LHCN-M2 (cell line): ENCODE results near the gene CHURC1. TPM values are rescaled to one million over a fixed set of nuclear protein-coding genes. Genes with fewer than 3 reads are reported as not detected.
"Not testable (repeated sequence)": the region's sequence is repeated elsewhere in the genome, so short reads cannot be mapped to it uniquely, and the experiment has no call there.

ENCODE experiments used
- DNase-seq: peaks from one replicate; pipeline ENCODE4 v3.0.0-alpha.2; 2012; ENCODE audit warnings: low read depth
- total RNA-seq: library from RNA; depleted of rRNA; stranded (reverse); fragments of >200 nt; gene quantifications from 2 replicates; pipeline ENCODE4 v1.2.3, GENCODE V29; 2014

CHURC1 gene
- total RNA-seq, 1 experiment from 2014 or later: 55.4 TPM

DNA sequence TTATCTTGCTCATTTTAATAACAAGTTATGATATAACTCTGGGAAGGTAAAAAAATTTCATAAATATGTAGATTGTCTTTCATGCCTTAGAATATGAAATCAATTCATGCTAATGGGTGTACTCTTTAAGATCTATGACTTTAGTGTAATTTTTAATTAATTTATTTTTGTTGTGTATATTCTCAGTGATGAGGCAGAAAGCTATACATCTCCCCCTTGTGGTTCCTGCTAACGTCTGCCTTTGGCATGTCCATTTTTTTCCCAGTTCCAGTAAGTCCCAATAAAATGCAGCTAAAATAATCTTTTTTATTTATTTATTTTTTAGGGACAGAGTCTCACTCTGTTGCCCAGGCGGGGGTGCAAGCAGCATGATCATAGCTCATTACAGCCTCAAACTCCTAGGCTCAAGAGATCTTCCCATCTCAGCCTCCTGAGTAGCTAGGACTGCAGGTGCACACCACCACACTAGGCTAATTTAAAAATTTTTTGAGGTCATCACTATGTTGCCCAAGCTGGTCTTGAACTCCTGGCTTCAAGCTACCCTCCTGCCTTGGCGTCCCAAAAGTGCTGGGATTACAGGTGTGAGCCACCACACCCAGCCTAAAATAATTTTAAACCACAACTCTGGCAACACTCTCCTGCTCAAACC is 3.3 kb upstream of the CHURC1 start:
- peak; percentile 37 for DNase-seq

DNA sequence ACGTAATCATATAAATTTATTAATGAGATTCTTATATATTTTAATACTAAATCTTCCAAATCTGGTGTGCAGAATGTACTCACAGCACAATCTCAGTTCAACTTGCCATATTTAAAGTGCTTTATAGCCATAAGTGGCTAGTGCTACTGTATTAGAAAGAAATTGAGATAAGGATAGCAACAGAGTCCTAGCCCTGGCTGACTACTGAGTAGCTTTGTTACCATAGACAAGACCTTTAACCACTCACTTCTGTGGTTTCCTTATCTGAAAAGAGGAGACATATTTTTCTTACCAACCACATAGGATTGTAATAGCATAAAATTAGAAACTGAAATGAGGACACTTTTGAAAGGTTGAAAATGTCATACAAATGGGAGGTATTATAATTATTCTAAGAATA is 2.0 kb upstream of the CHURC1 start:
- no peak for DNase-seq

DNA sequence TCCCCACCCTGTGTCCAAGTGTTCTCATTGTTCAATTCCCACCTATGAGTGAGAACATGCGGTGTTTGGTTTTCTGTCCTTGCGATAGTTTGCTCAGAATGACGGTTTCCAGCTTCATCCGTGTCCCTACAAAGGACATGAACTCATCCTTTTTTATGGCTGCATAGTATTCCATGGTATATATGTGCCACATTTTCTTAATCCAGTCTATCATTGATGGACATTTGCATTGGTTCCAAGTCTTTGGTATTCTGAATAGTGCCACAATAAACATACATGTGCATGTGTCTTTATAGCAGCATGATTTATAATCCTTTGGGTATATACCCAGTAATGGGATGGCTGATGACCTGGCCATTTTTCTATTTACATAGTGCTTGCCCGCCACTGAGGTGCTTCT is 778 bp upstream of the CHURC1 start:
- not testable (repeated sequence) for DNase-seq

DNA sequence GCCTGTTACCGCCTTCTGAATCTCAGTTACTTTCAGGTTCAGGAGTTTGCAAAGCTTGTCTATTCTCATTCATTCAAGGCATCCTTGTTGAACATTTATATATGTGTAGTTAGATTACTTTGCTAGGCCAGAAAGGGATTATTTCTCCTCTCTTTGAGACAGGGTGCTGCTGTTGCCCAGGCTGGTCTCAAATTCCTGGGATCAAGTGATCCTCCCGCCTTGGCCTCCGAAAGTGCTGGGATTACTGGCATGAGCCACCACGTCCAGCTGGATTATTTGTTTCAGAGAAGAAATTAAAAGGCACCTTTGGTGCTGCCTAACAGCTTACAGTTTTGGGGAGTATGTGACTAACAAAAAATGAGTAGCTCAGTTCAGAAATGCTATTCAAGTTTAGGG is 772 bp downstream of the CHURC1 start:
- no peak for DNase-seq

DNA sequence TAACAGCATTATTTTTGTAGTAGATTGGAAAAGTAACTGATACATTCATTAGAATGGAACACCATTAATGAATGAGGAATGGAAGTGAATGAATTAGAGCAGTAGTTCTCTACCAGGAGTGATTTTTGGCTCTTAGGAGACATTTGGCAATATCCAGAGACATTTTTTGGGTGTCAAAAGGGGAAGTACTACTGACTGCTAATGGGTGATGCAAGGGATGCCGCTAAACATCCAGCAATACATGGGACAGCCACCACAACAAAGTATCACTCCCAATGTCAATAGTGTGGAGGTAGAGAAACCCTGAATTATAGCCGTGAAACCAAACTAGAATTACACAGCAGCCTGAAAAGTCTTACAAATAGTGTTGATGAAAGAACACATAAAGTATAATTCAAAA is 1.5 kb downstream of the CHURC1 start:
- no peak for DNase-seq

DNA sequence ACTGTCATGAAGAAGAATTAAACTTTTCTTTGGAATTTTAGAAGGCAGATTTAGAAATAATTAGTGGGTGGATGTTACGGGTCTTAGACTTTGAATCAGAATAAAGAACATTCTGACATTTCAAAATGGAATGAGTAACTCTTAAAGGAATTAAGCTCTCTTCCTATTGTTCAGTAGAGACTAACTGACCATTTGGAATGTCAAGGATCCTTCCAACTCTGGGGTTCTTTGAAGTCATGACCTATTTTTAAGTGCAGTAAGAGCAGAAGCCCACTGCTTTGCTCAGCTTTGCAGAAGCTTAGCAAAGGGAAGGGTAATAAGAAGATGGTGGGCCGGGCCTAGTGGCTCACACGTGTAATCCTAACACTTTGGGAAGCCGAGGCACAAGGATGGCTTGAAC is 4.0 kb downstream of the CHURC1 start:
- DNase-seq: peak; percentile 25

DNA sequence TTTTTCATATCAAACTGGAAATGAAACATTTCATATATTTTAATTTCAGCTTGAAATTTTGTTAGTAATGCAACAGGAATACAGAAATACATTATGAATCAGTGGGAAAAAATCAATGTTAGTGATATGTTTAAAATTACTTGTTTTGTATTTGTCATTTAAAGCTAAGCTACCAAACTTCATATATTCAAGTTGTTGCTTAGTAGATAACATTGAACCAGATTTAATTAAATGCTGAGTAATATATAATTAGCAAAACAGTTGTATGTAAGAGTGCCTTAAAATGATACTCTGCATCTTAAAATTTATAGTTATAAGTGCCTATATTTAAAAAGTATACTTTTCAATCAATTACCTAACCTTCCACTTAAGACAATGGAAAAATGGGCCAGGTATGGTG is 5.0 kb downstream of the CHURC1 start:
- no peak for DNase-seq

DNA sequence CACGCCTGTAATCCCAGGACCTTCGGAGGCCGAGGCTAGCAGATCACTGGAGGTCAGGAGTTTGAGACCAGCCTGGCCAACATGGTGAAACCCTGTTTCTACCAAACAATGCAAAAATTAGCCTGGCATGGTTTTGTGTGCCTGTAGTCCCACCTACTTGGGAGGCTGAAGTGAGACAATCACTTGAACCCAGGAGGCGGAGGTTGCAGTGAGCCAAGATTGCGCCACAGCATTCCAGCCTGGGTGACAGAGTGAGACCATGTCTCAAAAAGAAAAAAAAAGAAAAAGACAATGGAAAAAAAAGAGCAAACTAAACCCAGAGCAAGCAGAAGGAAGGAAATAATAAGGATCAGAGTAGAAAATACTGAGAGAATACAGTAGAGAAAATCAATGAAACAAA is 5.4 kb downstream of the CHURC1 start:
- DNase-seq: peak; percentile 19

DNA sequence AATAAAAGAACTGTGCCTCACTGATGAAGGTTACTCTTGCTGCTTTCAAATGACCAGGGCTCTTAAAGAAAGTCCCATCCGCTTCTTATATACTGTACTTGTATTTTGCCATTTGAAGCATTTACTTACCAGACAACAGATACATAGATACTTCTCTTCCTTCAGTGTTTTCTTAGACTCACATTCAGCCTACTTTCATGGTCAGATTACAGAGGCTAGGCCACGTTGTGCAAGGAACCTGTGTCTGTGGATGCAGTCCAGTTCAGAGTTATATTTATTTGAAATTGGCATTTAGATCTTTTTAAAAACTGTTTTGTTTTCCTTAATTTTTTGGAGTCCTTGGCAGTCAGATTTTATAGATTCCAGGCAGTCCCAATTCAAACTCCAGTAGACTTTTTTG is 6.2 kb downstream of the CHURC1 start:
- no peak for DNase-seq

DNA sequence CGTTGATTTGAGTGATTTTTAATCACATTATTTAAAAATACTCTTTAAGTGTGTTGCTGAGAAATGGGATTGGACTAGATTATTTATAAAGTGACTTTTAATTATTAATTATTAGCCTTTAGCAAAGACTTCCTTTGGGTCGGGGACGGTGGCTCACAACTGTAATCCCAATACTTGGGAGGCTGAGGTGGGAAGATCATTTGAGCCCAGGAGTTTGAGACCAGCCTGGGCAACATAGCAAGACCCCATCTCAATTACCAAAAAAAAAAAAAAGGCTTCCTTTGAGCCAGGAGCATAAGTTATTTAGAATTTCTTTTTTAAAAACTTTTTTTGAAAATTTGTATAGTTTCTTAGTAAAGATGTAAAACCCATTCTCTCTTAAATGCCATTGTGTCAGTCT is 8.8 kb downstream of the CHURC1 start:
- no peak for DNase-seq

DNA sequence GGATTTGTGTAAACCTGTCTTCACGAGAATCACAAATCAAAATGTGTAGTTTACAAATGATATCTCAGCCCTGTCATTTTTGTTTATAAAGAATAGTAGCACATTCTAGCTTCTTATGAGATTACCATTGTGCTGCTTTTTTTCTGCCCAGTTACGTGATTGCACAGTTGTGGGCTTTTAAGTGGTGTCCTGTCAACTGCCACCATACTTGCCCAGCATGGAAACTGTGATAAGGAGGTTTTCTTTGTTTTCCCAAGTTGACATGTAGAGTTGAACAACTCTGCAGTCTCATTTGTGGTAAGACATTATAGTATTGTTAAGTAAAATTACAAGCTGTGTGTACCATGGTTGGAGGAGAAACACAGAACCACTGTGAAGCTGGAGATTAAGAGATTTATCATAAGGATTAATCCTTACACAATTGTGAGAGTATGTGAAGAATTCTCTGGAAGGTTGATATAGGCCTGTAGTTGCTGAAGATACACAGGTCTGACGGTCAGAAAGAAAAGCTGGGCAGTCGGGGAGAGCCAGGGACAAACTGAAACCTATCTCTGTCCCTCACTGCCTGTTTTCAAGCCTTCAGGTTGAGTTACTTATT is 12.2 kb downstream of the CHURC1 start:
- DNase-seq: no peak

DNA sequence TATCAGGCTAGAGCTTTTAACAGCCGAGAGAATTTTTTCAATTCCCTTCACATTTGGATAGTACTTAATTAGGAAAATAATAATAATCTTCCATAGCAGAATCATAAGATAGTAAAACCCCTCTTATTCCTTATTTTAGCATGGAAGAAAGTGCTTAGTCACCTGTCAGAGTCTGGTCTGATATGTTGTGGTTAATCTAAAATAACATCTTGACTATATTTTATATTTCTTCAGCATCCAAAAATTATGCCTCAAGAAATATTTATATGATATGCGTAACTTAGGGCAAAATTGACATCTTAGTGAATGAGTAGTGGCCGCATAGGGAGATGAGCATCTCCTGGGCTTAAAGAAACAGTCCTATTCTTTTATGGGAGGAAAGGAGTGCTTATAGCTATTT is 12.8 kb downstream of the CHURC1 start:
- DNase-seq: no peak

DNA sequence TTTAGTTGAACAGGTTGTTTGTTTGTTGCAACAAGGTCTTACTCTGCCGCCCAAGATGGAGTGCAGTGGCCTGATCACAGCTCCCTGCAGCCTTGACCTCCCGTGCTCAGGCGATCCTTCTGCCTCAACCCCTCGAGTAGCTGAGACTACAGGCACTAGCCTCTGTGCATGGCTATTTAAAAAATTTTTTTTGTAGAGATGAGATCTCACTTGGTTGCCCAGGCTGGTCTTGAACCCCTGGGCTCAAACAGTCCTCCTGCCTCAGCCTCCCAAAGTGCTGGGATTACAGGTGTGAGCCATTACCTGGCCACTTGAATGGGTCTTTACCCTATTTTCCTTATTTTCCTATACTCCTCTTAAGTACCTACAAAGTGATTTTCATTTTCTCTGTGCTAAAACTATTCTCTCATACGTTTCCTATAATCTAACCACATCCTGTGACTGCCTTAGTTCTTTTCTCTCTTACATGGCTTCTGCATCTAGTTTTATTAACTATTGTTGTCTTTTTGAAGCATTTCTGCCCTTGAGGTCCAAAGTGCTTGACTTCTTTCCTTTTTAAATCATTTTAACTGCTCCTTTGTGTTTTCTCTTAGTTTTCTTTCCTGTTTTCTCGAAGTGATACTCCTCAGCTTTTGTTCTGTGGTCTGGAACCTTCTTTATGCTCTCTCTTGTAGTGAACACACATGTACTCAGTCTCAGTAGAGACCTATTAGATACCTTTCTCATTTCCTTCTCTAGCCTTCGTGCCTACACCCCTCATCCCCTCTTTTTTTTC is 14.2 kb downstream of the CHURC1 start:
- no peak for DNase-seq

DNA sequence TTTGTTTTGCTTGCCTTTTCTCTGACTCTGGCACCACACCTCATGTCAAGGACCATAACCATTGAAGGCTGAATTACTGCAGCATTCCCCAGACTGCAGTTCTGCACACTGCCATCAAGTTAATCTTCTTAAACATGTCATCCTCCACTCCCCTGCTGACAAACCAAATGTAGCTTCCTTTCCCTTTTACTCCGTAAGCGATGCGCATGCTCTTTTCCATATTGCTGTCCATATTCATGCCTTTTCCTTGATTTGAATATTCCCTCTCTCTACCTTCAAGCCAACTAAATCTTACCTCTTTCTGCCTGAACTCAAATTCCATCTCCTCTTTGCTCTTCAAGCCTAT is 14.7 kb downstream of the CHURC1 start:
- no peak for DNase-seq

DNA sequence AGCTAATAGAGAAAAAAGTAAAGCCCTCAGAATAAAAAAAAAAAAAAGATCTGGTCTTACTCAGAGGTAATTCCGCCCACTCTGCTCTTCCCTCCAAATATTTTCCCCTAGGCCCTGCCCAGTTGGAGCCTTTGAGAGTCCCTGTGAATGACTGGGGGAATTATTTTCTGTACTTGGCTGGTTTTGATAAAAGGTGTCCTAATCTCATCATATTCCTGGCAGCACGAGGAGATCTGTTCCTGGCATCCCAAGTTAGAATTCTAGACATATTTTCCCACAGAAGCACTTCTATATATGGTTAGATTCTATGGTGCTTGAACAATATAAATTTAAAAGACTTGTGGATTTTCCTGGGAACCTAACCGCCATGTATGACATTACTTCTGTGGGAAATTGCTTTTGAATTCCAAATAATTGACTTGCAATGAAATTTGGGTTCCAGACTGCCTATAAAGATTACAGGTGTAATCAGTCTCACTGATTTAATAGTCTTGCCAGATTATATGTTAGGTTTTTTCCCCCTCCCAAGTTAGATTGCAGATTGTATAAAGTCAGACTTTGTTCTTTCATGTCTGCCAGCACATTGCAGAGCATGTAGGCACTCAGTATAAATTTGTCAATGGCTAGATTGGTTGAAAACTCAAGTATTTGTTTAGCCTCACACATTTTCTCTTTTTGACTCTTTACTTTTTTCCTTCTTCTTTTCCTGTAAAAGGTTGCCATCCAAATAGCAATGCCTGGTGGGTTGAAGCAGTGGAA is 16.0 kb downstream of the CHURC1 start:
- no peak for DNase-seq

DNA sequence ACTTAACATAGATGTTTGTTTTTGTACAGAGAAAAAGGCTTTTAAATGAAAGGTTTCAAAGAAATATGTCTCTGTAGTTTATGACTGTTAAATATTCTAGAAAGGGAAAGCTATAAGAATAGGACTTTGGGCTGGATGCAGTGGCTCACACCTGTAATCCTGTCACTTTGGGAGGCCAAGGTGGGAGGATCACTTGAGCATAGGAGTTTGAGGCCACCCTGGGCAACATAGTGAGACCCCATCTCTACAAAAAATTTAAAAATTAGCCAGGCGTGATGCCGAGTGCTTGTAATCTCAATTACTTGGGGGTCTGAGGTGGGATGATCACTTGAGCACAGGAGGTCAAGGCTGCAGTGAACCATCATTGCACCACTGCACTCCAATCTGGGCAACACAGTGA is 16.9 kb downstream of the CHURC1 start:
- DNase-seq: no peak

DNA sequence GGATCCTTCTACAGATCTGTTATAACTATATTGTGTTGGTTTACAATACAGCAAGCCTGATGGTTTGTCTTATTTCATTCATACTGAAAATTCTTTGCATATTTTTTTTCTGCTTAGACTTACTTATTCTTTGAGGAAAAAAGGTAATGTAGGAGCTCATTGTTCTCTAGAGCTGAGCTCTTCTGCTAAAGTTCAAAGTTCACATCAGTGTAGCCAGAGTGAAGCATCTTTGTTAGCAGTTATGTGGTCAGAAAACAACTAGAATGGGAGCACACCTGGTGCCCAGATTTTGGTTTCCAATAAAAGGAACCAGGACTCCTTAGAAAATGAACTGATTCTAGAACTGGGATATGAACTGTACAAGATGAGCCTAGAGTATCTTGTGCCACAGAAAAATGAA is 18.0 kb downstream of the CHURC1 start:
- DNase-seq: no peak

DNA sequence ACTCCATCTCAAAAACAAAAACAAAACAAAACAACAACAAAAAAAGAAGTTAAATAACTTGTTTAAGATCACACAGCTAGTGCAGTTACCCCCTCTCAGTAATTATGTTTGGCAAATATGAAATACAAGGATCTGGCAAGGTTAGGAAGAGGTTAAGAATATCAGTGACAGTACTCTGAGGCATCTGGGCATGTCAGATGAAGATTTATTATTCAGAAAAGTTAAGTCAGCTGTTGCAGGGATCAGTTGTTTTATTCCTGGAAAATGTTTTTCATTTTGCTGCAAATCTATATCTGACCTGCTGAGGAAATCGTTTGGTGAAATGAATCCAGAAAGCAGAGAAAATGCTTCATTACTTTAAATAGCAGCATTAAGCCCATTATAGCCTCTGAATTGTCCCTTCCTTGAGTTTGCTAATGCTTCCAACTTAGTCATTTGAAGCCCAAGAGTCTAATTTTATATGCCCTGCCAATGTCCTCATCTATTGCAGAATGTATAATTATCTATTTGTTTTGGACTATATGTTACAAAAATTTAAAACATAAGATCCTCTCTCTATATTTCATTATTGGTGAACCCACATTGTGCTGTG is 20.2 kb downstream of the CHURC1 start:
- DNase-seq: peak; percentile 88

DNA sequence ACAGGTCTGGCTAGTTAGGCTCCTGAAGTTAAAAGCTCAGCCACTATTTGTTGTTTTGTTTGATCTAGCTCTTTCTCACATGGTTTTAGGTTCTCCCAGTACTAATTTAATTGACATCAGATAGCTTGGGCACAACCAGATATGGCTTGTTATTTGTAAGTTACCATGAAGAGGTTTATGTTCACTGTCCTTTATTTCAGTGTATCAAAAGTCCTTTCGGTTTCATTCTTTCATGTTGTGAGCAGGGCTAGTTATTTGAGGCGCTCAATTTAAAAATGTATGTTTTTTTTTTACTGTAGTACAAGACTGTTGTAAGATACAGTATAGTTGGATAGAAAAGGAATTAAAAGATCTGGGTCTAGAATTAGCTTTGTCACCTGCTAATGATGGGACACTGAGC is 21.3 kb downstream of the CHURC1 start:
- no peak for DNase-seq

DNA sequence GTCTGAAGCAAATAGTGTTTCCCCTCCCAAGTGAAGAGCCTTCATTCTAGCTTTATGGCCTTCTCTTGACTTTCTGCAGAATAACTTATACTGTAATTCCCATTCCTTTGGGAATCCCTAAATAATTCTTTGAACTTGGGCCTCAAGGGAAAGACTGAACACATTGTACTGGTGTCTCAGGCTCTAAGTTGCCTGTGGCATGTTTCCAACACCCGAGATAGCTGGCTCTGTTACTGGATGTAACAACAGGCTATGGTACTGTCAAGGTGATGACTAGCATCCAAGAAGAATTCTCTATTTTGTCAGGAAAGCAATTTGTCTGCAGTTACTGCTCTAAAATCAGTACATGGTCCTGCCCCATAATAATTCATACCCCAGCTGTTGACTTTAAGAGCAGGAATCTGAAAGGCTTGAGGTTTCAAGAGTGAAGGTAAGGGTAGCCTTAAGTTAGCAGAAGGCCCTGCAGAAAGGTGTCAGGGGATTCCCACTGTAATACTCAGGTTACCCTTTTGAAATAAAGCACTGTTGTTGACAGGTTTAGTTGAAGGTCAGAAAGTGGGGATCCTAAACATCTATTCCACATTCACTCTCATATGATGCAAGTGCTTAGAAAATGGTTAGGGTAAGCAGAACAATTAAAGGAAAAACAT is 23.0 kb downstream of the CHURC1 start:
- DNase-seq: peak; percentile 37

DNA sequence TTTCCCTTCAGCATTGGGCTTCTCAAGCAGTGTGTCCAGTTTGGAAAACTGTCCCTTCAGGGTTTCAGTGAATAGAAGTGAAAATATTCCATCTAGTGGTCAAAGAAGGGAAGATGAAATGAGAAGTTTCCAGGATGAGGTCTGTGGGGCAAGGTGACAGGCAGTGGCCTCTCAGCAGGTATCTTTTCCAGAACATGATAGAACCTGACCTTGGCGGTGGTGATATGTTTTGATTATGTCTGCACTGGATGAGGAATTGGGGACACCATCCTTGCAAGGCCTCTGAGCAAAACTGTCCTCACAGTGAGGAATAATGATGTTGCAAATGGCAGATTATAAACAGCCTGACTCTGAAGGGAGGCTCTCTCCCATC is 23.6 kb downstream of the CHURC1 start:
- DNase-seq: peak; percentile 38
